ENCODE results near the gene TACO1. TPM values are rescaled to one million over a fixed set of nuclear protein-coding genes. Genes with fewer than 3 reads are reported as not detected.
A peak's percentile ranks its signal among the peaks of the same experiment; 100 is the strongest.

Gene TACO1
- total RNA-seq, 1 donor from 2014 or later, result 24.9 TPM

DNA sequence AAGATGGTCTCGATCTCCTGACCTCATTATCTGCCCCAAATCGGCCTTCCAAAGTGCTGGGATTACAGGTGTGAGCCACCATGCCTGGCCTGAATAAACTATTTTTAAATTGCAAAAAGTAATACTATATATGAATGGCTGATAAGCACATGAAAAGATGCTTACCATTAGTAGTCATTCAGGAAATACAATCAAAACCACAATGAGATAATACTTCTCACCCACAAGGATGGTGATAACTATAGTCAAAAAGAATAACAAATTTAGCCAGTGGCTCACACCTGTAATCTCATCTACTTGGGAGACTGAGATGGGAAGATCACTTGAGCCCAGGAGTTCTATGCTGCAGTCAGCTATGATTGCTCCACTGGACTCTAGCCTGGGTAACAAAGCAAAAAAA, 2.4 kb upstream of the TACO1 start:
- no peak for DNase-seq (ENCODE audit: low read depth)
- no peaks in the 10 kb centered on the region for H3K27me3 ChIP-seq (ENCODE audit: control insufficient read depth, insufficient read depth, low read length)
- no peaks in the 10 kb centered on the region for H3K36me3 ChIP-seq (ENCODE audit: control insufficient read depth, insufficient read depth, low read length)
- TF ChIP-seq CTCF (IDR thresholded peaks at IDR 0.05; ENCODE audit: insufficient read depth, low read length, poor library complexity, severe bottlenecking), result no peak
- no peak overlapping the region for H3K4me3 ChIP-seq (ENCODE audit: low read depth, low read length)

GRCh38 chr17:63601439-63602371, 1.0 kb downstream of the TACO1 start:
- Histone ChIP-seq H3K36me3 (ENCODE audit: control insufficient read depth, insufficient read depth, low read length) (no peaks in the 10 kb centered on the region), H3K4me3 (ENCODE audit: low read depth, low read length) (peak overlapping the region; percentile 91), H3K27me3 (ENCODE audit: control insufficient read depth, insufficient read depth, low read length) (no peaks in the 10 kb centered on the region)
- no peak for DNase-seq (ENCODE audit: low read depth)
- no peak for TF ChIP-seq CTCF (IDR thresholded peaks at IDR 0.05; ENCODE audit: insufficient read depth, low read length, poor library complexity, severe bottlenecking)

DNA sequence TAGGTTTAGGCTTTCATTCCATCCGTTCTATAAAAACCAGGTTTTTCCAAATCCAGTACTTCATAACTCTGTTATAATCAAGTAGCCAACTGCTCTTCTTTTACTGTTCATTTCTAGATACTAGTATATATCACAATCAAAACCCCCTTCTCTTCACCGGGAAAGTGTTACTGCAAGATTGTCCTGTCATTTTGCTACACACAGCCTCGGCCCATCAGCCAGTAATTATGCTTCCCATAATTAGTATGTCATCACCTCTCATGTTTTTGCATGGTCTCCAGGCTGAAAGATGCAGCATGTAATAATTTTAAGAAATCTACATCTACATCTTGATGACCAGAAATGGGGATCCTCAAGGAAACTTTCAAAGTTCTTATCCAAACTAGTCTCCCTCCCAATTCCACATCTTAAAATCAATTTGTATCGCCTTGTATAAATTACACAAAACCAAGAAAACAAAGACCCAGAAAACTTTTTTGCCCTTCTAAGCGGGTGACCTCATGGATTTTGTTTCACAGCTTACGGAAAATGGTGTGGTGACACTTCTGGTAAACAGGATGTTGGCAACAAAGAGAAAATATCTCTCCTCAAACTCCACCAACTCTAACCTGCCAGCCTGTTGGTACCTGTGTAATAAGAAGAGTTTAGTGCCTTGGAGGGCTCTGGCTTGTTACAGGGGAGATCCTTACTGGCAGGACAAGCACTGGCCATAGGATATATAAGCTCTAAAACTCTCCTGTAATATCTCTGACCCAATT, 9.3 kb downstream of the TACO1 start:
- no peak for TF ChIP-seq CTCF (IDR thresholded peaks at IDR 0.05; ENCODE audit: insufficient read depth, low read length, poor library complexity, severe bottlenecking)
- H3K4me3 ChIP-seq (ENCODE audit: low read depth, low read length), result no peak overlapping the region
- no peaks in the 10 kb centered on the region for H3K27me3 ChIP-seq (ENCODE audit: control insufficient read depth, insufficient read depth, low read length)
- H3K36me3 ChIP-seq (ENCODE audit: control insufficient read depth, insufficient read depth, low read length), result no peaks in the 10 kb centered on the region
- DNase-seq (ENCODE audit: low read depth), result no peak

DNA sequence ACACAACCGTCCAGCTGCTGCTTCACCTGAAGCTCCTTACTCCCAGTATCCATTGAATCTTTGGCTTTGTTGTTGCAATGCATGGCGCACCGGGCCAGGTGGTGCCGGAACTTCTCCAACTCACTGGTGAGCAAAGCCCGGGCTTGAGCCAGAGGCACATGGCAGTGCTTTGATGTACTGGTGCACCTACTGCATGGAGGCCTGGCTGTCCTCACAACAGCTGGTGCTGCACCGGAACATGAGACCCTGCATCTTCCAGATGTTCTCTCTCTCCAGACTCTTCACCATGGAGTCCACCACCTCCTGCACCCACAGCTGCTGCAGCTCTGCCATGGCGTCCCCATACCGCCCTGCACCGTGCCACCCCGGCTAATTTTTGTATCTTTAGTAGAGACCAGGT, 10.2 kb downstream of the TACO1 start:
- no peak for TF ChIP-seq CTCF (IDR thresholded peaks at IDR 0.05; ENCODE audit: insufficient read depth, low read length, poor library complexity, severe bottlenecking)
- H3K4me3 ChIP-seq (ENCODE audit: low read depth, low read length), result no peak overlapping the region

DNA sequence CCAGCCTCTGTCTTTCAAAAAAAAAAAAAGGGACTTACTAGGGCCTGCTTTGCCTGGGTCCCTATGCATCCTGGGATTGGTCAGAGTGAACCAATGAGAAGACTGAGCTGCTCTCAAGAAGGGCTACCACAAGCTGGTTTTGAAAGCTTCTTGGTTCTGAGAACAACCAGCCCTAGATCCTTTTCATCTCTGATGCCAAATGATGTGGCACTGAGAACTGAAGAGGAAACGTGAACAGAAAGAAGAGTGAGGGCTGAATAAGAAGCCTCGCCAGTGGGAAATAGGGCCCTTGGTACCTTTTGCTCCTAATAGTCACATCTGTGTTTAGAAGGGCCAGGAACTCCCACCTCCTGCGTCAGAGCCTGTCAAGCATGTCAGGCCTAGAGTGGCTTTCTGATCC, 10.7 kb downstream of the TACO1 start:
- DNase-seq (ENCODE audit: low read depth), result no peak
- H3K27me3 ChIP-seq (ENCODE audit: control insufficient read depth, insufficient read depth, low read length), result no peaks in the 10 kb centered on the region
- H3K4me3 ChIP-seq (ENCODE audit: low read depth, low read length), result no peak overlapping the region
- TF ChIP-seq CTCF (IDR thresholded peaks at IDR 0.05; ENCODE audit: insufficient read depth, low read length, poor library complexity, severe bottlenecking), result no peak
- no peaks in the 10 kb centered on the region for H3K36me3 ChIP-seq (ENCODE audit: control insufficient read depth, insufficient read depth, low read length)

More for the DNA sequence above, 10.2 kb downstream of the TACO1 start:
- DNase-seq (ENCODE audit: low read depth), result no peak
- Histone ChIP-seq H3K36me3 (ENCODE audit: control insufficient read depth, insufficient read depth, low read length) (no peaks in the 10 kb centered on the region), H3K27me3 (ENCODE audit: control insufficient read depth, insufficient read depth, low read length) (no peaks in the 10 kb centered on the region)

Measured in kidney epithelial cell (primary cell).